ENCODE results near the gene TRH. TPM values are rescaled to one million over a fixed set of nuclear protein-coding genes. Genes with fewer than 3 reads are reported as not detected.
"Not testable (repeated sequence)": the region's sequence is repeated elsewhere in the genome, so short reads cannot be mapped to it uniquely, and the experiment has no call there.

Gene TRH
- total RNA-seq, 4 donors from 2014 or later = not detected

- H3K36me3 ChIP-seq = no peaks in the 10 kb centered on the region
- TF ChIP-seq EP300 (IDR thresholded peaks at IDR 0.05) (no peak), POLR2A (IDR thresholded peaks at IDR 0.05) (no peak), CTCF (IDR thresholded peaks at IDR 0.05) (no peak)
- no peak for DNase-seq (ENCODE audit: low spot score in 2 of 2)
- H3K27me3 ChIP-seq = peaks cover 0 to 6% of the 10 kb centered on the region in 2 donors
- no peak overlapping the region for H3K4me3 ChIP-seq
- no peaks in the 10 kb centered on the region for H3K4me1 ChIP-seq
- peaks cover 0 to 4% (median 0%) of the 10 kb centered on the region in 4 donors for H3K9me3 ChIP-seq
- H3K27ac ChIP-seq = no peak overlapping the region
- WGBS, 2 donors = 87 to 92% methylated on average over 4 of the region's 4 CpGs
These were observed 21.6 kb downstream of the TRH start for GRCh38 chr3:129996073-129996472.

- not testable (repeated sequence) for H3K27me3 ChIP-seq
- WGBS, 2 donors = 83% methylated on average over 4 to 5 of the region's 5 CpGs
These were observed 24.7 kb downstream of the TRH start for GRCh38 chr3:129999176-129999575.

GRCh38 chr3:130002666-130003598 lies 28.4 kb downstream of the TRH start:
- TF ChIP-seq CTCF (IDR thresholded peaks at IDR 0.05) = peak; percentile 68 to 95 (median 88)
- H3K27ac ChIP-seq; DNase-seq (ENCODE audit: low spot score in 2 of 2); H3K4me1 ChIP-seq; H3K36me3 ChIP-seq; H3K9me3 ChIP-seq; H3K27me3 ChIP-seq: not testable (repeated sequence)
- 10 to 14% methylated on average over 14 to 38 of the region's 86 CpGs for WGBS, 2 donors
- H3K4me3 ChIP-seq = peak overlapping the region; percentile 16 to 62 (median 56)

More at GRCh38 chr3:129999176-129999575, 24.7 kb downstream of the TRH start:
- H3K36me3 ChIP-seq; H3K9me3 ChIP-seq; H3K4me3 ChIP-seq; DNase-seq (ENCODE audit: low spot score in 2 of 2); H3K27ac ChIP-seq; H3K4me1 ChIP-seq: not testable (repeated sequence)

GRCh38 chr3:130010556-130010955 lies 36.0 kb downstream of the TRH start:
- H3K4me3 ChIP-seq = no peak overlapping the region
- DNase-seq (ENCODE audit: low spot score in 2 of 2) = no peak
- H3K36me3 ChIP-seq = no peaks in the 10 kb centered on the region
- no peaks in the 10 kb centered on the region for H3K27me3 ChIP-seq
- no peaks in the 10 kb centered on the region for H3K9me3 ChIP-seq
- WGBS, 2 donors = 81 to 84% methylated on average over 8 to 15 of the region's 19 CpGs
- no peaks in the 10 kb centered on the region for H3K4me1 ChIP-seq
- TF ChIP-seq POLR2A (IDR thresholded peaks at IDR 0.05) (no peak), EP300 (IDR thresholded peaks at IDR 0.05) (no peak), CTCF (IDR thresholded peaks at IDR 0.05) (no peak)
- H3K27ac ChIP-seq = no peak overlapping the region

GRCh38 chr3:130012108-130012507 lies 37.6 kb downstream of the TRH start:
- H3K36me3 ChIP-seq; DNase-seq (ENCODE audit: low spot score in 2 of 2); H3K4me1 ChIP-seq; H3K27ac ChIP-seq; H3K9me3 ChIP-seq; H3K27me3 ChIP-seq; H3K4me3 ChIP-seq: not testable (repeated sequence)

GRCh38 chr3:130013246-130013645 lies 38.7 kb downstream of the TRH start:
- not testable (repeated sequence) for H3K9me3 ChIP-seq; H3K4me1 ChIP-seq; H3K36me3 ChIP-seq; H3K27me3 ChIP-seq; DNase-seq (ENCODE audit: low spot score in 2 of 2); H3K27ac ChIP-seq; H3K4me3 ChIP-seq
- WGBS, 2 donors = 89% methylated on average over 21 of the region's 21 CpGs

Measured in tibial nerve (tissue), 4 donors.